TTC549 (cell line): Measurements from ENCODE around the gene GET4.

ENCODE experiments used
- FAIRE-seq: peaks from 2 replicates; lab custom pipeline; 2012; peaks lifted over from hg19 to GRCh38; lab: Jason Lieb, UNC

Gene GET4, protein sequence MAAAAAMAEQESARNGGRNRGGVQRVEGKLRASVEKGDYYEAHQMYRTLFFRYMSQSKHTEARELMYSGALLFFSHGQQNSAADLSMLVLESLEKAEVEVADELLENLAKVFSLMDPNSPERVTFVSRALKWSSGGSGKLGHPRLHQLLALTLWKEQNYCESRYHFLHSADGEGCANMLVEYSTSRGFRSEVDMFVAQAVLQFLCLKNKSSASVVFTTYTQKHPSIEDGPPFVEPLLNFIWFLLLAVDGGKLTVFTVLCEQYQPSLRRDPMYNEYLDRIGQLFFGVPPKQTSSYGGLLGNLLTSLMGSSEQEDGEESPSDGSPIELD

GRCh38 chr7:876077-876971 is at the start of gene GET4:
Gene GET4 (plus strand): TSS chr7:876554. CDS start chr7:876646, 92 bp downstream.
- no peak for FAIRE-seq

DNA sequence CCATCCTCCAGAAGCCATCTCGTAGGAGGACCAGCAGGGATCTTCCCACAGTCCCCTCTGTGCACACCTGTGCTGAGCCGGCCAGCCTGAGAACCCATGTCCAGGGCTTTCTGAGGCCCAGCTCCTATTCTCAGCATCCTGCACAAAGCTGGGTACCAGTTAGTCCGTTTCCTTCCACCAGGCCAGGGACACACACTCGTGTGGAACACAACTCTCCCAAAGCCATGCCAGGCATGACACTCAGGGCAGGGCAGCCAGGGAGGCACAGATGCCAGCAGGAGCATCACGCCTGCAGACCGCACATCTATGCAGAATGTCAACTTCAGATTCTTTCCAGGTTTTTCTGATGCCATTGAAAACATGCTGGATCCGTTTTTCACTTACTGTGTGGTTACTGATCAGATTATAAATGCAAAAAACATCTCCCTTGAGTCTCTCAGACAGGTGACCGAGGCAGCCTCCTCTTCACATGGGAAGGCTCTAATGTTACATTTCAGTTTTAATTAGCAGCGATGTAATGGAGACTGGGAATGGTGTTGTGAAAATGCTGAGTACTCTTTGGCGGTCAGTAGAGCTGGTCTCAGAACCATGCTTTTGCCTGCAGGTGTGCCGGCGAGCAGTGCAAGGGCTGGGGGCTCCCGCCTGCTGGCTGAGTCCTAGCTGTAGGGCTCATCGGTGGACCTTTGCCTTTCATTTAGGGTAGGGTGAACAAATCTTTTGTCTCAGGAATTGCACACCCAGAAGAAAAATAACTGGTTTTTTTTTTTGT is 47.4 kb upstream of the GET4 start:
- FAIRE-seq: no peak

DNA sequence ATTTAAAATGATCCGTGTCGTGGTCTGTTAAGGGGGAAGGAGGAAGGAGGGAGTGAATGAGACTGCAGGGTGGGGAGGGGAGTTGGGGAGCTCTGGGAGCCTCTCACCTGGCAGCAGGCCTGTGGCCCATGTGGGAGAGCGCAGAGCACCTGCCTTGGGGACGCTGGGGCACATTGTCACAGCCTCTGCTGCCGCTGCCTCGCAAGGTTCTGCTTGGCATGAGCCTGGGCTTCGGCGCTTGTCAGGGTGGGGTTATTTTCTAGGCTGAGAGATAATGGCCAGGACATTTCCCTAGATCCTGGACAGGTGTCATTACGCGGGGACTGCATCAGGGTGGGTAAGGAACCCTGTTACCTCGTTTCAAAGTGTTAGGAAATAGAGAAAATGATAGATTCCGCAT is 46.3 kb upstream of the GET4 start:
- no peak for FAIRE-seq

- no peak for FAIRE-seq
Measured at GRCh38 chr7:831596-832166, 44.7 kb upstream of the GET4 start.

GRCh38 chr7:832167-832967 is 44.0 kb upstream of the GET4 start, which contains the start of gene SUN1:
Gene SUN1 (plus strand): TSS chr7:832476. CDS start chr7:832525, 49 bp downstream.
- no peak for FAIRE-seq

GRCh38 chr7:832968-833424 is 43.4 kb upstream of the GET4 start:
- no peak for FAIRE-seq

- no peak for FAIRE-seq
Measured at GRCh38 chr7:833601-834258, 42.6 kb upstream of the GET4 start.

DNA sequence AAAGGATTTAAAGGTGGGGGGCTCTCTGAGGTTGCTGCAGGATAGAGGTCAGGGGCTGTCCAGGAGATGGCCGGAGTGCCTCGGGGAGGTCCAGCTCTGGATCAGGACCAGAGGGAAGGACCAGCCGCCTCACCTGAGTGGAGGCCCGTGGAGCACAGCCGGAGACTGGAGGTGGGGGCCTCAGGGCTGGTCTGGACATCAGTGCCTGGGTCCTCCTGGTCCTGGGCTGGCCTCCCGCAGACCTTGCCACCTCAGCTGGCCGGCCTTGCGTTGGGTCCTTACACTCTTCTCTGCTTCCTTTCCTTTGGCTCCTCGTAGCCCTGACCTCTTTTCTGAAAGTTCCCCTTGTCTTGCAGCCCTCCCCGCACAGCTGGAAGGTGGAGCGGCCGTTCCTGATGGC is 42.1 kb upstream of the GET4 start:
- FAIRE-seq: no peak

GRCh38 chr7:835021-835420 is 41.3 kb upstream of the GET4 start:
- no peak for FAIRE-seq

GRCh38 chr7:835485-836401 is 40.6 kb upstream of the GET4 start:
- FAIRE-seq: no peak

- FAIRE-seq: peak; percentile 22
Measured at GRCh38 chr7:836429-836828, 39.9 kb upstream of the GET4 start.

GRCh38 chr7:837001-837400 is 39.4 kb upstream of the GET4 start:
- FAIRE-seq: no peak

DNA sequence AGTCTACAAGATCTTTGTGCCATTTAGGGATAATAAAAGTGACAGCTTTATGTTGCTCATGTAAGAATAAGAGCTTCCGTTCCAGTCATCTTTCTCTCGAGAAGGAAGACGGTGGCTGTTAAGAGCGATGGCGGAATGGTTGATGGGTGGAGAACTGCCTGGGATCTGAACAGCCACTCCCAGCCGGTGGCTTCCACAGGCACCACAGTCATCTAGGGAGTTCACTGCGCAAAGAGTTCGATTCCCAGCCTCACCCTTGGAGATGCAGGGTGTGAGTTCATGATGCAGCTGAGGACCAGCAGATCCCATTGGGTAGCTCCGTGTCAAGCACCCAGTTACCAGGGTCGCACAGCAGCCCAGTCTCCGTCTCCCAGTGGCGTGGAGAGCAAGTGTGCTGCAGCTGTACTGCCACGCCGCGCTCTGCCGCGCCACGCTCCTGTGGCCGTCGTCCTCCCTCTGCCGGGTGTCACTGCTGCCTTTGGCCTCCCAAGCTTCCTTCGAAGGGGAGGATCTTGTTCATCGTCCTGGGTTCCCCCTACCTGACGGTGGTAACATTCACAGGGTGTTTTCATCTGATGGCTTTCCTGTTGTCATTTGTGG is 36.3 kb upstream of the GET4 start:
- no peak for FAIRE-seq

DNA sequence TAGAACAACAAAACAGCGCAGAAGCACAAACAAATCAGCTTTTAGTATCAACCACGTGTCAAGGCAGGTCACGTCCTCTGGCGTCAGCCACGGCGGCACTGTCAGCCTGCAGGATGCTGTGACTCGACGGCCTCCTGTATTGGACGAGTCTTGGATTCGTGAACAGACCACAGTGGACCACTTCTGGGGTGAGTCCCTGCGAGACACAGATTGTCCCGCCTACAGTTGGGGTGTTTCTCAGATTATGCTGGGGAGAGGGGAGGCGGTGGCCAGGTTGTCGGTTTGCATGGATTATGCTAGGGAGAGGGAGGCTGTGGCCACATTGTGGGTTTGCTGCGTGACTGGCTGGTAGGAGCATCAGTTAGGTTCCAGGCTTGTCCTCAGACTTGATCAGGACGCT is 34.4 kb upstream of the GET4 start:
- FAIRE-seq: no peak

- no peak for FAIRE-seq
Measured at GRCh38 chr7:842431-843031, 33.8 kb upstream of the GET4 start.

DNA sequence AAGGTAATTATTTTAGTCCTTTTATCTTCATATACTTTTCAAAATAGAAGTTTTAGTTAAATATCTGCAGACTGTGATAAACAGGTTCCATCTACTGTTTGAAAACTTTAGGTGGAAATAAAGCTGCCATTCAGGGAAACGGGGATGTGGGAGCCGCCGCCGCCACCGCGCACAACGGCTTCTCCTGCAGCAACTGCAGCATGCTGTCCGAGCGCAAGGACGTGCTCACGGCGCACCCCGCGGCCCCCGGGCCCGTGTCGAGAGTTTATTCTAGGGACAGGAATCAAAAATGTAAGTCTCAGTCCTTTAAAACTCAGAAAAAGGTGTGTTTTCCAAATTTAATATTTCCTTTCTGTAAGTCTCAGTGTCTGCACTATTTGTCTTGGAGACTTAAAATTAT is 33.1 kb upstream of the GET4 start:
- no peak for FAIRE-seq

DNA sequence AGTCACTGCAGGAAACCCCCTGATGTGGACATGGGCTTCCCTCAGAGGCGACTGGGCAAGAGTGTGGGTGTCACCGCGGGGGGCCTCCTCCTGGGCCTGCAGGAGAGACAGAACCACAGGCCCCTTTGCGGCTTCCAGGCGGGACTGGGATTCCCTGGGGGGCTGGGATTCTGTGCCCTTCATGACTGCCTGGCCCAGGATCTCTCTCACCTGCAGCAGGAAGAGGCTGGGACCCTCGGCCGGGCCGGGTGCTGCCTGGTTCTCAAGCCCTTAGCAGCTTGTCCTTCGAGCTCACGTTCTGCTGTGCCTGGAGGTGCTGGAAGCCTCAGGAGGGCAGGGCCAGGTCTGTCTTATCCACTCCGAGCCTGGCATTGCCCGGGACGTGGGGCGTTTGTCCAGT is 32.3 kb upstream of the GET4 start:
- no peak for FAIRE-seq

- FAIRE-seq: no peak
Measured at GRCh38 chr7:844514-844913, 31.8 kb upstream of the GET4 start.

DNA sequence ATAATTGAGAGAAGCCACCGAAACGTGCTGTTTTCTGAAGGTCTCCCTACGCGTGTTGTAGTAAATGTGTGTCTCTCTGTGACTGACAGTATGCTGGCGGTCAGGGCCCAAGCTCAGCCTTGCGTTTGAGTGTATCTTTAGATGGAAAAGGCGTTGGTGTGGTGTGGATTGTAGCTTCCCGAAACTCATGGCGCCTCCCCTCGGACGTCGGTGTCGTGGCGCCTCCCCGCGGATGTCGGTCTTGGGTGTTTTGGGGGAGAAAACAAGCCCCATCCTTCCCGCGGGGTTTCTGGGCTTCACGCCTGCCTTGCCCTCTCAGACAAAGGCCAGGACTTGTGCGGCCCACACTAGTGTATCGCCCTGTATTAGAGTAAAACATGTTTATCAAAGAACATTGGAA is 31.3 kb upstream of the GET4 start:
- FAIRE-seq: no peak
